ENCODE data around the gene LIMCH1.
"Not testable (repeated sequence)": the region's sequence is repeated elsewhere in the genome, so short reads cannot be mapped to it uniquely, and the experiment has no call there.

Gene LIMCH1

GRCh38 chr4:41640906-41641305, 102.9 kb downstream of the LIMCH1 start:
- no peak for DNase-seq (ENCODE audit: low read depth, low spot score)

GRCh38 chr4:41642746-41643145, 104.8 kb downstream of the LIMCH1 start:
- not testable (repeated sequence) for DNase-seq (ENCODE audit: low read depth, low spot score)

- no peak for DNase-seq (ENCODE audit: low read depth, low spot score)
Observed at GRCh38 chr4:41643331-41643730, 105.4 kb downstream of the LIMCH1 start.

- DNase-seq (ENCODE audit: low read depth, low spot score), result no peak
Observed at GRCh38 chr4:41644288-41644914, 106.4 kb downstream of the LIMCH1 start.

GRCh38 chr4:41644915-41645295, 106.9 kb downstream of the LIMCH1 start:
- no peak for DNase-seq (ENCODE audit: low read depth, low spot score)

GRCh38 chr4:41645728-41646390, 107.9 kb downstream of the LIMCH1 start:
- no peak for DNase-seq (ENCODE audit: low read depth, low spot score)

GRCh38 chr4:41646862-41647261, 108.9 kb downstream of the LIMCH1 start:
- DNase-seq (ENCODE audit: low read depth, low spot score), result no peak

GRCh38 chr4:41647383-41647782, 109.4 kb downstream of the LIMCH1 start:
- DNase-seq (ENCODE audit: low read depth, low spot score), result no peak

GRCh38 chr4:41651150-41651549, 113.2 kb downstream of the LIMCH1 start:
- not testable (repeated sequence) for DNase-seq (ENCODE audit: low read depth, low spot score)

- DNase-seq (ENCODE audit: low read depth, low spot score), result no peak
Observed at GRCh38 chr4:41652971-41653370, 115.0 kb downstream of the LIMCH1 start.

GRCh38 chr4:41653523-41653922, 115.6 kb downstream of the LIMCH1 start:
- no peak for DNase-seq (ENCODE audit: low read depth, low spot score)

- no peak for DNase-seq (ENCODE audit: low read depth, low spot score)
Observed at GRCh38 chr4:41655177-41655576, 117.2 kb downstream of the LIMCH1 start.

GRCh38 chr4:41656106-41656505, 118.1 kb downstream of the LIMCH1 start:
- DNase-seq (ENCODE audit: low read depth, low spot score), result no peak

- no peak for DNase-seq (ENCODE audit: low read depth, low spot score)
Observed at GRCh38 chr4:41656572-41657520, 118.9 kb downstream of the LIMCH1 start.

- no peak for DNase-seq (ENCODE audit: low read depth, low spot score)
Observed at GRCh38 chr4:41657561-41657960, 119.6 kb downstream of the LIMCH1 start.

- DNase-seq (ENCODE audit: low read depth, low spot score), result no peak
Observed at GRCh38 chr4:41658163-41658562, 120.2 kb downstream of the LIMCH1 start.

- no peak for DNase-seq (ENCODE audit: low read depth, low spot score)
Observed at GRCh38 chr4:41660352-41660751, 122.4 kb downstream of the LIMCH1 start.

- DNase-seq (ENCODE audit: low read depth, low spot score), result no peak
Observed at GRCh38 chr4:41661442-41662076, 123.6 kb downstream of the LIMCH1 start.

- DNase-seq (ENCODE audit: low read depth, low spot score), result no peak
Observed at GRCh38 chr4:41665636-41666207, 127.8 kb downstream of the LIMCH1 start.

- DNase-seq (ENCODE audit: low read depth, low spot score), result no peak
Observed at GRCh38 chr4:41668024-41668423, 130.1 kb downstream of the LIMCH1 start.

GRCh38 chr4:41670530-41670929, 132.6 kb downstream of the LIMCH1 start:
- no peak for DNase-seq (ENCODE audit: low read depth, low spot score)

- no peak for DNase-seq (ENCODE audit: low read depth, low spot score)
Observed at GRCh38 chr4:41670982-41671381, 133.0 kb downstream of the LIMCH1 start.

All from activated naive CD8-positive, alpha-beta T cell treated with anti-CD3 and anti-CD28 coated beads, Interleukin-2, amount 50 U/mL, for 16 hours (primary cell).